ENCODE measurements around the gene STK24. TPM values are rescaled to one million over a fixed set of nuclear protein-coding genes. Genes with fewer than 3 reads are reported as not detected.

The STK24 gene
- total RNA-seq, 2 experiments from 2014 or later = 146 to 173 TPM

GRCh38 chr13:98401934-98402333 is 175.0 kb downstream of the STK24 start:
- no peak overlapping the region for H3K27ac Mint-ChIP-seq
- no peaks in the 10 kb centered on the region for H3K27me3 Mint-ChIP-seq
- no peak for DNase-seq
- no peak overlapping the region for H3K4me3 Mint-ChIP-seq
- no peaks in the 10 kb centered on the region for H3K9me3 Mint-ChIP-seq (ENCODE audit: low read depth)
- ATAC-seq = no peak
- intact Hi-C loops (cut with DNase I, micrococcal nuclease) = no loop called here
- H3K36me3 Mint-ChIP-seq (ENCODE audit: low read depth) = no peaks in the 10 kb centered on the region
- H3K4me1 Mint-ChIP-seq = no peaks in the 10 kb centered on the region
- POLR2A ChIA-PET = no interaction called here
- CTCF ChIA-PET = interaction anchor here (0.6 kb wide), 1 partner anchor 37 kb away, joined by 3 read pairs; no protein-coding TSS in a partner anchor

- H3K27ac Mint-ChIP-seq = no peak overlapping the region
- POLR2A ChIA-PET = no interaction called here
- CTCF ChIA-PET = interaction anchor here (0.6 to 1.5 kb wide), 4 partner anchors 13 to 253 kb away, joined by 3 read pairs; no protein-coding TSS in a partner anchor
Measured at GRCh38 chr13:98399756-98400155, 177.2 kb downstream of the STK24 start.

GRCh38 chr13:98398581-98398980 is 178.3 kb downstream of the STK24 start:
- Mint-ChIP-seq H3K4me1 (no peaks in the 10 kb centered on the region), H3K27me3 (no peaks in the 10 kb centered on the region), H3K36me3 (ENCODE audit: low read depth) (no peaks in the 10 kb centered on the region), H3K9me3 (ENCODE audit: low read depth) (no peaks in the 10 kb centered on the region), H3K27ac (no peak overlapping the region), H3K4me3 (no peak overlapping the region)
- no peak for DNase-seq
- intact Hi-C loops (cut with DNase I, micrococcal nuclease) = no loop called here
- ChIA-PET CTCF (interaction anchor here (1.2 kb wide), 1 partner anchor 254 kb away, joined by 3 read pairs; no protein-coding TSS in a partner anchor), POLR2A (interaction anchor here (0.6 kb wide), 1 partner anchor 141 kb away, joined by 4 read pairs; no protein-coding TSS in a partner anchor)
- no peak for ATAC-seq

More at GRCh38 chr13:98399756-98400155, 177.2 kb downstream of the STK24 start:
- DNase-seq (no peak), ATAC-seq (no peak)
- H3K4me3 Mint-ChIP-seq = no peak overlapping the region
- no peaks in the 10 kb centered on the region for H3K4me1 Mint-ChIP-seq
- intact Hi-C loops (cut with DNase I, micrococcal nuclease) = no loop called here
- H3K36me3 Mint-ChIP-seq (ENCODE audit: low read depth) = no peaks in the 10 kb centered on the region
- no peaks in the 10 kb centered on the region for H3K27me3 Mint-ChIP-seq
- no peaks in the 10 kb centered on the region for H3K9me3 Mint-ChIP-seq (ENCODE audit: low read depth)

GRCh38 chr13:98397861-98398260 is 179.0 kb downstream of the STK24 start:
- H3K4me3 Mint-ChIP-seq = no peak overlapping the region
- ChIA-PET POLR2A (no interaction called here), CTCF (interaction anchor here (0.7 kb wide), 1 partner anchor 298 kb away, joined by 4 read pairs; no protein-coding TSS in a partner anchor)
- H3K9me3 Mint-ChIP-seq (ENCODE audit: low read depth) = no peaks in the 10 kb centered on the region
- intact Hi-C loops (cut with DNase I, micrococcal nuclease) = no loop called here
- H3K36me3 Mint-ChIP-seq (ENCODE audit: low read depth) = no peaks in the 10 kb centered on the region
- H3K4me1 Mint-ChIP-seq = no peaks in the 10 kb centered on the region
- DNase-seq (no peak), ATAC-seq (no peak)
- no peaks in the 10 kb centered on the region for H3K27me3 Mint-ChIP-seq
- no peak overlapping the region for H3K27ac Mint-ChIP-seq

- Mint-ChIP-seq H3K9me3 (ENCODE audit: low read depth) (no peaks in the 10 kb centered on the region), H3K36me3 (ENCODE audit: low read depth) (no peaks in the 10 kb centered on the region), H3K27ac (no peak overlapping the region), H3K4me3 (no peak overlapping the region), H3K27me3 (no peaks in the 10 kb centered on the region), H3K4me1 (no peaks in the 10 kb centered on the region)
- DNase-seq (no peak), ATAC-seq (no peak)
- ChIA-PET POLR2A (no interaction called here), CTCF (interaction anchor here (0.6 kb wide), 1 partner anchor 83 kb away, joined by 3 read pairs; no protein-coding TSS in a partner anchor)
- intact Hi-C loops (cut with DNase I, micrococcal nuclease) = no loop called here
Measured at GRCh38 chr13:98397221-98397620, 179.7 kb downstream of the STK24 start.

GRCh38 chr13:98396071-98396710 is 180.7 kb downstream of the STK24 start:
- POLR2A ChIA-PET = no interaction called here

More at GRCh38 chr13:98396071-98396710, 180.7 kb downstream of the STK24 start:
- Mint-ChIP-seq H3K36me3 (ENCODE audit: low read depth) (no peaks in the 10 kb centered on the region), H3K27ac (no peak overlapping the region), H3K27me3 (no peaks in the 10 kb centered on the region), H3K4me3 (no peak overlapping the region), H3K9me3 (ENCODE audit: low read depth) (no peaks in the 10 kb centered on the region), H3K4me1 (no peaks in the 10 kb centered on the region)
- DNase-seq (no peak), ATAC-seq (no peak)
- CTCF ChIA-PET = interaction anchor here (0.6 kb wide), 1 partner anchor 84 kb away, joined by 3 read pairs; no protein-coding TSS in a partner anchor
- intact Hi-C loops (cut with DNase I, micrococcal nuclease) = no loop called here

Other genes with a start within 250 kb of the STK24 start
- not detected for gene SLC15A1, start 175.6 kb upstream of the STK24 start, total RNA-seq